Esophagus muscularis mucosa (tissue), 4 donors: ENCODE measurements around the gene CFH.
"Not testable (repeated sequence)": the region's sequence is repeated elsewhere in the genome, so short reads cannot be mapped to it uniquely, and the experiment has no call there.

Source experiments
- EP300 ChIP-seq: sonication (generic); formaldehyde crosslinking; IDR thresholded peaks from one replicate; pipeline ENCODE4 v1.6.1; 2017; ENCODE audit warnings: antibody characterized with exemption
- POLR2A ChIP-seq: fragments of 450-650 bp; IDR thresholded peaks from one replicate; pipeline ENCODE4 v1.6.1; 2017; ENCODE audit warnings: antibody characterized with exemption, moderate library complexity, mild to moderate bottlenecking, low read depth
- TF ChIP-seq, protein P1 (sequence below), 3 experiments: fragments of 200-600 bp in 2 of 3; fragments of 450-650 bp in 1 of 3; sonication (generic) in 2 of 3; IDR thresholded peaks; one replicate each; pipeline ENCODE4 v1.5.1; 2017 to 2019; ENCODE audit warnings: antibody characterized with exemption in 3 of 3, mild to moderate bottlenecking in 2 of 3, moderate library complexity in 1 of 3

DNA sequence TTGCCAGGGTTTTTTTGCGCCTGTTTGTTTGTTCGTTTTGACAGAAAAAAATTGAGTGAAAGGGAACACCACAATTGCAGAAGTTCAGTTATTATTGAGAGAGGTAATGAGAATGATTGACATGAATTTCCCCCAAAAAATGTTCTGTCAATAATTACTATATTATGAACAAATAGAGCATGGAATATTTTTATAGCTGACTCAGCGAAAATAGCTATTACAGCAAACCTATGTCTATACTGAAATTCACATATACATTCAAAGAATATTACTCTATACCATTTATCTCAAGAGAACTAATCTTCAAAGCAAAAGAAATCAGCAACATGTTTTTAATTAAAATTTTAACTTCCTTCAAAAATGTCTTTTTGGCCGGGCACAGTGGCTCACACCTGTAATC, 118.0 kb downstream of the CFH start:
- TF ChIP-seq, protein P1, sequence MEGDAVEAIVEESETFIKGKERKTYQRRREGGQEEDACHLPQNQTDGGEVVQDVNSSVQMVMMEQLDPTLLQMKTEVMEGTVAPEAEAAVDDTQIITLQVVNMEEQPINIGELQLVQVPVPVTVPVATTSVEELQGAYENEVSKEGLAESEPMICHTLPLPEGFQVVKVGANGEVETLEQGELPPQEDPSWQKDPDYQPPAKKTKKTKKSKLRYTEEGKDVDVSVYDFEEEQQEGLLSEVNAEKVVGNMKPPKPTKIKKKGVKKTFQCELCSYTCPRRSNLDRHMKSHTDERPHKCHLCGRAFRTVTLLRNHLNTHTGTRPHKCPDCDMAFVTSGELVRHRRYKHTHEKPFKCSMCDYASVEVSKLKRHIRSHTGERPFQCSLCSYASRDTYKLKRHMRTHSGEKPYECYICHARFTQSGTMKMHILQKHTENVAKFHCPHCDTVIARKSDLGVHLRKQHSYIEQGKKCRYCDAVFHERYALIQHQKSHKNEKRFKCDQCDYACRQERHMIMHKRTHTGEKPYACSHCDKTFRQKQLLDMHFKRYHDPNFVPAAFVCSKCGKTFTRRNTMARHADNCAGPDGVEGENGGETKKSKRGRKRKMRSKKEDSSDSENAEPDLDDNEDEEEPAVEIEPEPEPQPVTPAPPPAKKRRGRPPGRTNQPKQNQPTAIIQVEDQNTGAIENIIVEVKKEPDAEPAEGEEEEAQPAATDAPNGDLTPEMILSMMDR (IDR thresholded peaks at IDR 0.05), result not testable (repeated sequence)
- not testable (repeated sequence) for TF ChIP-seq POLR2A, EP300
